HG03025 (cell line): ENCODE data around the gene NRSN2.
A peak's percentile ranks its signal among the peaks of the same experiment; 100 is the strongest.
"Not testable (repeated sequence)": the region's sequence is repeated elsewhere in the genome, so short reads cannot be mapped to it uniquely, and the experiment has no call there.

Experiments
- ATAC-seq: cut with Tn5 transposase; IDR thresholded peaks from one replicate; pipeline ENCODE4 v1.9.1; 2021; ENCODE audit warnings: mild to moderate bottlenecking, moderate library complexity; ENCODE audit not compliant: unreplicated experiment, low FRiP score

The NRSN2 gene

GRCh38 chr20:372543-373082 is 25.7 kb downstream of the NRSN2 start:
- ATAC-seq = not testable (repeated sequence)

- no peak for ATAC-seq
Measured at GRCh38 chr20:373171-373890, 26.4 kb downstream of the NRSN2 start.

- ATAC-seq = no peak
Measured at GRCh38 chr20:375265-375889, 28.5 kb downstream of the NRSN2 start.

GRCh38 chr20:376089-376488 is 29.2 kb downstream of the NRSN2 start:
- no peak for ATAC-seq

GRCh38 chr20:376750-377149 is 29.8 kb downstream of the NRSN2 start:
- ATAC-seq = no peak

GRCh38 chr20:377578-377977 is 30.7 kb downstream of the NRSN2 start:
- not testable (repeated sequence) for ATAC-seq

- no peak for ATAC-seq
Measured at GRCh38 chr20:378961-379336, 32.0 kb downstream of the NRSN2 start.

GRCh38 chr20:380763-381580 is 34.1 kb downstream of the NRSN2 start:
- ATAC-seq = peak; percentile 26

GRCh38 chr20:381581-382290 is 34.8 kb downstream of the NRSN2 start:
- peak; percentile 54 for ATAC-seq

GRCh38 chr20:382291-383115 is 35.6 kb downstream of the NRSN2 start:
- ATAC-seq = no peak

GRCh38 chr20:383889-384288 is 37.0 kb downstream of the NRSN2 start:
- no peak for ATAC-seq

GRCh38 chr20:384723-385122 is 37.8 kb downstream of the NRSN2 start:
- ATAC-seq = no peak

GRCh38 chr20:385448-385847 is 38.5 kb downstream of the NRSN2 start:
- ATAC-seq = no peak

- ATAC-seq = not testable (repeated sequence)
Measured at GRCh38 chr20:386634-387033, 39.7 kb downstream of the NRSN2 start.

GRCh38 chr20:387520-387919 is 40.6 kb downstream of the NRSN2 start:
- ATAC-seq = no peak

GRCh38 chr20:388034-388994 is 41.4 kb downstream of the NRSN2 start:
- ATAC-seq = no peak

GRCh38 chr20:389220-389619 is 42.3 kb downstream of the NRSN2 start:
- ATAC-seq = no peak

- ATAC-seq = no peak
Measured at GRCh38 chr20:391041-391711, 44.3 kb downstream of the NRSN2 start.
